ENCODE results near the gene TELO2. TPM values are rescaled to one million over a fixed set of nuclear protein-coding genes. Genes with fewer than 3 reads are reported as not detected.

TELO2 gene
- total RNA-seq, 1 donor from 2014 or later, result 77.2 TPM

- no peak overlapping the region for H3K27ac Mint-ChIP-seq
- peaks cover 2% of the 10 kb centered on the region for H3K36me3 Mint-ChIP-seq (ENCODE audit: insufficient read depth)
- no peaks in the 10 kb centered on the region for H3K9me3 Mint-ChIP-seq (ENCODE audit: low read depth)
- no peak for DNase-seq (ENCODE audit: low spot score, unreplicated experiment)
- H3K4me1 Mint-ChIP-seq (ENCODE audit: low read depth), result no peaks in the 10 kb centered on the region
- no peak overlapping the region for H3K4me3 Mint-ChIP-seq (ENCODE audit: low read depth)
- TF ChIP-seq, protein P1, sequence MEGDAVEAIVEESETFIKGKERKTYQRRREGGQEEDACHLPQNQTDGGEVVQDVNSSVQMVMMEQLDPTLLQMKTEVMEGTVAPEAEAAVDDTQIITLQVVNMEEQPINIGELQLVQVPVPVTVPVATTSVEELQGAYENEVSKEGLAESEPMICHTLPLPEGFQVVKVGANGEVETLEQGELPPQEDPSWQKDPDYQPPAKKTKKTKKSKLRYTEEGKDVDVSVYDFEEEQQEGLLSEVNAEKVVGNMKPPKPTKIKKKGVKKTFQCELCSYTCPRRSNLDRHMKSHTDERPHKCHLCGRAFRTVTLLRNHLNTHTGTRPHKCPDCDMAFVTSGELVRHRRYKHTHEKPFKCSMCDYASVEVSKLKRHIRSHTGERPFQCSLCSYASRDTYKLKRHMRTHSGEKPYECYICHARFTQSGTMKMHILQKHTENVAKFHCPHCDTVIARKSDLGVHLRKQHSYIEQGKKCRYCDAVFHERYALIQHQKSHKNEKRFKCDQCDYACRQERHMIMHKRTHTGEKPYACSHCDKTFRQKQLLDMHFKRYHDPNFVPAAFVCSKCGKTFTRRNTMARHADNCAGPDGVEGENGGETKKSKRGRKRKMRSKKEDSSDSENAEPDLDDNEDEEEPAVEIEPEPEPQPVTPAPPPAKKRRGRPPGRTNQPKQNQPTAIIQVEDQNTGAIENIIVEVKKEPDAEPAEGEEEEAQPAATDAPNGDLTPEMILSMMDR (IDR thresholded peaks at IDR 0.05; ENCODE audit: unreplicated experiment), result no peak
- no peaks in the 10 kb centered on the region for H3K27me3 Mint-ChIP-seq
Observed at GRCh38 chr16:1454561-1454960, 38.6 kb upstream of the TELO2 start.

- Mint-ChIP-seq H3K4me3 (ENCODE audit: low read depth) (no peak overlapping the region), H3K27ac (no peak overlapping the region), H3K27me3 (no peaks in the 10 kb centered on the region), H3K36me3 (ENCODE audit: insufficient read depth) (peaks cover 2% of the 10 kb centered on the region), H3K9me3 (ENCODE audit: low read depth) (no peaks in the 10 kb centered on the region), H3K4me1 (ENCODE audit: low read depth) (no peaks in the 10 kb centered on the region)
- DNase-seq (ENCODE audit: low spot score, unreplicated experiment), result no peak
- TF ChIP-seq, protein P1 (IDR thresholded peaks at IDR 0.05; ENCODE audit: unreplicated experiment), result no peak
Observed at GRCh38 chr16:1455190-1456171, 37.7 kb upstream of the TELO2 start.

DNA sequence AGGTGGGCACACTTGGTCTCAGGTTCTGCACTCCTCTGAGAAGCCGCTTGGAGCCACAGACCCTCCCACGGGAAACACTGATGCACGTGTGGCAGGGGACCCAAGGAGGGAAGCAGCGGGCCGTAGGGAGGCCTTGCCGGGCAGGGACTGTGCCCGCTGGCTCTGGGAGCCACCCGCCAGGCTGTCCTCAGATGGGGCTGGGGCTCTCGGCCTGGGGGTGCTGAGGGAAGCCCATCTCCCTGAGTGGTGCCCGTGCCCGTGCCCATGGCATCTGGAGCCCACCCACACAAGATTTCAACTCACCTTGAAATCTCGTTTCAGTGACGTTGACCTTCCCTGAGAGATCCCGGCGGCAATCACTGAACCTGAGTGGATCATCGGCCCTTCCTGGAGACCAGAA lies 36.2 kb upstream of the TELO2 start:
- Mint-ChIP-seq H3K27me3 (no peaks in the 10 kb centered on the region), H3K27ac (no peak overlapping the region), H3K36me3 (ENCODE audit: insufficient read depth) (no peaks in the 10 kb centered on the region), H3K4me1 (ENCODE audit: low read depth) (no peaks in the 10 kb centered on the region), H3K4me3 (ENCODE audit: low read depth) (no peak overlapping the region), H3K9me3 (ENCODE audit: low read depth) (no peaks in the 10 kb centered on the region)
- TF ChIP-seq, protein P1 (IDR thresholded peaks at IDR 0.05; ENCODE audit: unreplicated experiment), result no peak
- no peak for DNase-seq (ENCODE audit: low spot score, unreplicated experiment)

GRCh38 chr16:1457489-1458245 lies 35.5 kb upstream of the TELO2 start:
- Mint-ChIP-seq H3K27ac (no peak overlapping the region), H3K27me3 (no peaks in the 10 kb centered on the region), H3K4me1 (ENCODE audit: low read depth) (no peaks in the 10 kb centered on the region), H3K4me3 (ENCODE audit: low read depth) (no peak overlapping the region), H3K9me3 (ENCODE audit: low read depth) (no peaks in the 10 kb centered on the region), H3K36me3 (ENCODE audit: insufficient read depth) (no peaks in the 10 kb centered on the region)
- no peak for DNase-seq (ENCODE audit: low spot score, unreplicated experiment)
- TF ChIP-seq, protein P1 (IDR thresholded peaks at IDR 0.05; ENCODE audit: unreplicated experiment), result no peak

DNA sequence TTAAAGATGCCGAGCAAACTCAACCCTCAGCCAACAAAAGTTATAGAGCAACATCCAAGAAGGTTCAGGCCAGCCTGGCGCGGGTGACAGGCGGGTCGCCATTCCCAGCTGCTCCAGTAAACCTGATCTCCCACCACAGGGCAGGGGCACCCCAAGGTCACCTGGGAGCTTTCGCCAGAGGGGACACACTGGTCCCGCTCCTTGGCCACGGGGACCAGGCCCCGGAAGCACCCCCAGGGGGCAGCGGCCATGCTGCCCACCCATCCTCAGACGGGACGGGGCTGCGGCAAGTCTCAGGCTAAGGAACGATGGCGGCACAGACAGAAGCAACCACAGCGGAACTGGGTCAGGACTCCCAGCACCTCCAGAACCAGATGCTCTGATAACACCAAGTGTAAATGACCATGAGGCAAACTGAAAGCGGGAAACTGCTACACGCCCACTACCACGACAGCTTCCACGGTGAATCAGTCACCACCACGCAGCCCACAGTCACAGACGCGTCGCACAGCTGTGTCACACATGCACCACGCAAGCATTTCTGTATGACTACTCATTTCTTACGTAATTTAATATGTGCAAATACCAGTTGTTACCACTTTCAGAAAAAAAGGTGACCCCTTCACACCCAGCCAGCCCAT lies 34.7 kb upstream of the TELO2 start:
- H3K27me3 Mint-ChIP-seq, result no peaks in the 10 kb centered on the region
- H3K4me3 Mint-ChIP-seq (ENCODE audit: low read depth), result no peak overlapping the region
- no peak for DNase-seq (ENCODE audit: low spot score, unreplicated experiment)
- H3K4me1 Mint-ChIP-seq (ENCODE audit: low read depth), result no peaks in the 10 kb centered on the region
- H3K9me3 Mint-ChIP-seq (ENCODE audit: low read depth), result no peaks in the 10 kb centered on the region
- H3K27ac Mint-ChIP-seq, result no peak overlapping the region
- no peaks in the 10 kb centered on the region for H3K36me3 Mint-ChIP-seq (ENCODE audit: insufficient read depth)
- TF ChIP-seq, protein P1 (IDR thresholded peaks at IDR 0.05; ENCODE audit: unreplicated experiment), result no peak

All from progenitor cell of endocrine pancreas (in vitro differentiated cells).